Right forelimb (tissue), 1 donor: ENCODE measurements around the gene TMEM121.
"Not testable (repeated sequence)": the region's sequence is repeated elsewhere in the genome, so short reads cannot be mapped to it uniquely, and the experiment has no call there.

Source experiments
- DNase-seq: peaks from one replicate; pipeline ENCODE4 v3.0.0-alpha.2; 2018

The TMEM121 gene

DNA sequence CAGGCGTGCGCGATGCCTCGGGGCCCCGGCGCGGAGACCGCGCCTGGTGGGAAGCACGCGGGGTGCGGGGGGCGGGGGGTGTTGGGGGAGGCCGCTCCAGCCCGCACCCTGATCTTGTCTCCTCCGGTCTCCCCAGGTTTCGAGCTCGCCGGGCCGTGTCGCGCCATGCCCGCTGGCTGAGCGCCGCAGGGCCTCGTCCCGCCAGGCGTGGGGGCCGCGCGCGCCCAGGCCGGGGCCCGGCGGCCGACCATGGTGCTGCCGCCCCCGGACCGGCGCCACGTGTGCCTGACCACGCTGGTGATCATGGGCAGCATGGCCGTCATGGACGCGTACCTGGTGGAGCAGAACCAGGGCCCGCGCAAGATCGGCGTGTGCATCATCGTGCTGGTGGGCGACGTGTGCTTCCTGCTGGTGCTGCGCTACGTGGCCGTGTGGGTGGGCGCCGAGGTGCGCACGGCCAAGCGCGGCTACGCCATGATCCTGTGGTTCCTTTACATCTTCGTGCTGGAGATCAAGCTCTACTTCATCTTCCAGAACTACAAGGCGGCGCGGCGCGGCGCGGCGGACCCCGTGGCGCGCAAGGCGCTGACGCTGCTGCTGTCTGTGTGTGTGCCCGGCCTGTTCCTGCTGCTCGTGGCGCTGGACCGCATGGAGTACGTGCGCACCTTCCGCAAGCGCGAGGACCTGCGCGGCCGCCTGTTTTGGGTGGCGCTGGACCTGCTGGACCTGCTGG lies 2.4 kb downstream of the TMEM121 start:
- no peak for DNase-seq

DNA sequence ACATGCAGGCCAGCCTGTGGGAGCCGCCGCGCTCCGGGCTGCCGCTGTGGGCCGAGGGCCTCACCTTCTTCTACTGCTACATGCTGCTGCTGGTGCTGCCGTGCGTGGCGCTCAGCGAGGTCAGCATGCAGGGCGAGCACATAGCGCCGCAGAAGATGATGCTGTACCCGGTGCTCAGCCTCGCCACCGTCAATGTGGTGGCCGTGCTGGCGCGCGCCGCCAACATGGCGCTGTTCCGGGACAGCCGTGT lies 2.9 kb downstream of the TMEM121 start:
- DNase-seq: peak; percentile 65

DNA sequence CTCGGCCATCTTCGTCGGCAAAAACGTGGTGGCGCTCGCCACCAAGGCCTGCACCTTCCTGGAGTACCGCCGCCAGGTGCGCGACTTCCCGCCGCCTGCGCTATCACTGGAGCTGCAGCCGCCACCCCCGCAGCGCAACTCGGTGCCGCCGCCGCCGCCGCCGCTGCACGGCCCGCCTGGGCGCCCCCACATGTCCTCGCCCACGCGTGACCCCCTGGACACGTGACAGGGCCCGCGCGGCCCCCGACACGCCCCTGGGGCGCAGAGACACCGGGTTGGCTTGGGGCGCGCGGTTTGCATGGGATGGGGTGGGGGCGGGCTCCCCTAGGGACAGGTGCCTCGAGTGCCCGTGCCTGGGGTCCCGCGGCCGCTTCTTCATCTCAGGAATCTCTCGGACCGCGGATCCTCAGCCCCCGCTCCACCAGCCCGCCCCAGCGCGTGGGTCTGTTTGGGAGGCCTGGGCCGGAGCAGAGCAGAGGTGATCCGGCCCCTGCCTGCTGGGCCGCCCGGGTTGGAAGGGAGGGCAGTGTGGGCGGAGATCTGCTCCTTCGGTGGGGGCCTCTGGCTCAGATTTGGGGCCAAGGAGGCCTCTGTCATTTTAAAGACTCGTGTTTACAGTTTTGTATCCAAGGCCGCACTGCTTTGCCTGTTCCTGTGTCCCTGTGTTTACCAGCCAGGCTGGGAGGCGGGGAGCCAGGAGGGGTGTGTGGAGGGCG lies 3.3 kb downstream of the TMEM121 start:
- DNase-seq: peak; percentile 53

DNA sequence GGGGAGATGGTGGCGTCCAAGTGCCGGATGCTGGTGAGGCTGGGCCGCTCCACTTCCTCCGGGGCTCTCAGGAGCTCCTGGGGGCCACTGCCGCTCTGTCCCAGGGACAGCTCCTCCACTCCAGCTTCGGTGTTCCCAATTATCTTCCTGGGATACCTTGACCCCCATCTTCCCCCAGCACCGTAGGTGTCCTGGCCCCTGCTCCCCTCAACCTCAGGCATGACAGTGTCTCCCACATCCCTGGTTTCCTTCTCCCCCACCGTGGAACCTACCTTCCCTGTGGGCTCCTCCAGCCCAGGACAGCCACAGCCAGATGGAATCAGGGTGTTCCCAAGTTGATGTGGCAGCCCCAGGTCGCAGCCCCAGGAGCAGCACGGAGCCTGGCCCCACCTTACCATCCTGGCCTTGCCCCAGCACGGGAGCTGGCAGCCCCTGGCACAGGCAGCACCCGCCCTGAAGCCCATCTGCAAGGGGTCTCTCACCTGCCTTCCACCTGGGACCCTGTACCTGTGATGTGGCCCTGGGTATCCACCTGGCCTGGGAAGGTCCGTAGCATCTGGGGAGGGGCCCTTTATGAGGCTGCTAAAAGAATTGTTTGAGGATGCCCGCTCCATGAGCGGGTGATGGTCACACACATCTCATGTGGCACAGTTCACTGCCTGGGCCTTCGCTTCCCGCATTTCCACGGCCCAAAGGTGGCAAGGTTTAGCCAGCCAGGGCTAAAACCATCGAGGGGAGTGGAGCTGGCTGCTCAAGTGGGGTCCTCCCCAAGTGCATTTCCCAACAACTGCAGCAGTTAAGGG lies 4.1 kb downstream of the TMEM121 start:
- no peak for DNase-seq

DNA sequence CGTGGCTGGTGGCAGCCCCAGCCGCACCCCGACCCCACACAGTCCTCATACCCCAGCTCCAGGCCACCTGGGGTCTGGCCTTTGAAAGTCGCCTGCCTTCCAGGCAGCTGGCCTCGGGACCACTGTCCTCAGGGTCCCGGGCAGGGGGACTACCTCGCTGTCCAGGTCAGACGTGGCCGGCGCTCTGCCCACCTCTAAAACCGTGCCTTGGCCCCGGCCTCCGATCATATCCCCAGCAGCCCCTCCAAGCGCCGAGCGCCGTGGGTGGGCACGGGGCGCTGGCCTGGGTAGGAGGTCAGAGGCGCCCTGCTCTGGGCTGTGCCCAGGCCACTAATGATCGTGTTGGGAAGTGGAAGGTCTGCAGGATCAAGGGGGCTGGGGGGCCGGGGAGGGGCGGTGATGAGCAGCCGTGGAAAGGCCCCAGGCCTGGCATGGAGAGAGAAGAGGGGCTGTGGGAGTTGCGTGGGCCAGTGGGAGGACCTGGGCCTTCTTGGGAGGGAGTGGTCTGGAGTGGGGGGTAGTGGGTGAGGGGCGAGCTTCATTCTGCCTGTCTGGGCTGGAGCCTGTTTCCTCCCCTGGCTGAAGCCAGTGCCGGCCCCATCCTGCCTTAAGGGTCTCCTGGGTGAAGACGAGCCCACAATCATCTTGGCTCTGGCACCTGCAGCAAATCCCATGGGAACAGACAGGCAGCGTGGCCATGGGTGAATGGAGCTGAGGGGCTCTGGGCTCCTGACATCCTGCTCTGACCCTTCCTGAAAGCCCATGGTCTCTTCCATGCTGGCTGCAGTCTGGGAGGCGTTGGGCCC lies 4.9 kb downstream of the TMEM121 start:
- no peak for DNase-seq

DNA sequence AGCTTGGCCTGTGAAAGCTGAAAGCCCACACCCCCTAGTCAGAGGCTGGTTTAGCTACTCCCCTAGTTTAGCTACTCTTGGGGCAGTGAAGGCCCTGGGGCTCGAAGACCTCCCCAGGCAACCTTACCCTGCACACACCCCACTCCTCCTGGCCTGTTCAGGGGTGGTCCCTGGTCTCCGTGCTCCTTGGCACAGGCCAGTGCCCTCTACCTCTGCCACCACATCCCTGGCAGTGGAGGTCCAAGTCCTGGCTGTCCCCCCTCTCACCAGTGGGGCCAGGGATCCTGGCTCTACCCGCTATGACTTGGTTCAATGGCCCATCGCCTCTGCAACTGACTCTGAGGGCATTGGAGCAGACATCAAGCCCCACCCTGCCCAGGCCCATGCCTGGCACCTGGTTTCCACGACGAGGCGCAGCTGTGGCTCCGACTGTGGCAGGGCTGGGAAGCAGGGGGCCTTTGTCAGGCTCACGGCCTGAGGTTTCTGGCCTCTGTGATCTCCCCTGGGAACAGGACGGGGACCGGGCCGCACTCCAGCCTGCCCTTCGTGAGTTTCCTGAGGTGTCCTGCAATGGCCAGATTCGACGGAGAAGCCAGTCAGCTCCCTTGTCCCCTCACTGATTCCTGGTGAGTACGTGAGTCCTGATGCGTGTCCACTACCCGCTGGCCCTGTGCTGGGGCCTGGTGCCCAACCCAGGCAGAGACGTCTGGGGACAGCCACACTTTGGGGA lies 5.7 kb downstream of the TMEM121 start:
- no peak for DNase-seq

DNA sequence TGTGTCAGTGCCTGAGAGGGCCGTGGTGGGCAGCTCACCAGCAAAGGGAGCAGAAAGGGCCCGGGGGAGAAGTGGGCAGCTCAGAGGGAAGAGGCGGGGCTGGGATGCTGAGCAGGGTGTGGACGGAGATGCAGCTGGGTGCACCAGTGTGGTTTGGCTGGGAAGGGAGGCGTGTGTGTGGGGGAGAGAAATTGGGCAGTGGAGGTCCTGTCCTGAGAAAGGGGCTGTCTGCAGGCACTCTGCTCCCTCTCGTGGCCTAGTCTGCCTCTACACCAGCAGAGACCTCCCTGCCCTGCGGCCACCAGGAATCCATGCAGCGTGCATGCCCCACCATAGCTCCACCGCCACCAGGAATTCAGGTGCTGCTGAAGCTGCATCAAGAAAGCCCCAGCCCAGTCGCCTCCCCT lies 6.4 kb downstream of the TMEM121 start:
- peak; percentile 53 for DNase-seq

DNA sequence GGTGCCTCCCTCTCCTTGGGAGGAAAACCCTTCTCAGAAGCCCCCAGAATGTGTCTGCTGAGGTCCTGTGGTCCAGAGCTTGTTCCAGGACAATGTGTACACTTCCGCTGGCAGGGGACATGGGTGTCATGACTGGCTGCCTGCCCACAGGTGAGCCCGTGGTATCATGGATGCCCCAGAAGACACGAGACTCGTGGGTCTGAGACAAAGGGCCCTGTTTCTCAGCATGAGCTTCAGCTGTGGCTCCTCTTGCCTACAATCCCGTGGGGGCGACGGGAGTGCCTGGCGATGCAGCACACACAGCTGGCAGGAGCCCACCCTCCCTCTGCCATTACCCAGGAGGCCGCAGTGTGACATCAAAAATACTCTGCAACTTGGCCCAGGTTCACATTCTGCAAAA lies 7.0 kb downstream of the TMEM121 start:
- peak; percentile 44 for DNase-seq

DNA sequence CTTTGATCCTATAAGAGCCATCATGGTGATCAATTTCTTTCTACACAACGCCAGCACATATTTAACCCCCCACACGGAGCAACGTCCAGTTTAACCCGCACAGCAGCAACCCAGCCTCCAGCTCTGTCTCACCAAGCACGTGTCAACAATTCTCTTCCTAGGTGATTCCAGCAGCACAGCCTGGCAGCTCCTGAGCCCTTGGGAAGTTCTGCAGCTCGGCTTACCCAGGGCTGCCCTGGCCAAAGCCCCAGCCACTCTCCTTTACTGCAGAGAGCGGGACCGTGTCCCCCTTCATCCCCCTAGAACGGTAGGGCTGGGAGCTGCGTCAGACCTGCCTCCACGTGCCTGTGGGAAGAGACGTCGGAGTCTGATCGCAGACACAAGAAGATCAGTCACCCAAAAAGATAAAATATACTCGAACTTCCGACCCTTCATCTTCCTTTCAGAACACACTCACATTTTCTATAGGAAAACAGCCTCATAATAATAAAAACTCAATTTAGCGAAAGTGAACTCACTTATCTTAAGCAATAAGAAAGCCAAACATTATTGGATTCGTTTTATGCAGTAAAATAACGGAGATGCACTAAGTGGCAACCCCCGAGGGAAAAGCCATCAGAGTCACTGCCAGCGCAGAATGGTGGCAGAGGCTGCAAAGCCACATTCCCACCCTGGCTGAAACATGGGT lies 7.6 kb downstream of the TMEM121 start:
- no peak for DNase-seq

DNA sequence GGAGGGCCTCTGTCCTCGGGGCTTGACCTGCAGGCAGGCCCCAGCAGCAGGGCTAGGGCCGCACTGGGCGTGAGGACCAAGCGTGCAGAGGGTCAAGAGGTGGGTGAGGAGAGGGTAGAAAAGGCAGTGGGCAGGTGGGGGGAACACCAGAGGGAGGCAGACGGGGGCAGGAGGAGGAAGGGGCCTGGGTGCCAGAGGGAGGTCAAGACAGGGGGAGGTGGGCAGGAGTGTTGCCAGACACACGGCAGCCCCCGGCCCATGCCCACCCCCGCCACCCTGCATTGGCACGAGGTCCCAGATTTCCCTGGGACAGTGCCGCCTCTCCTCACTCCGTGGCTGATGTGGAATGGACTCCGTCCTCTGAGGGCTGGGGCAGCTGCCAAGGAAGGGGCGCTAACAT lies 8.2 kb downstream of the TMEM121 start:
- DNase-seq: no peak

DNA sequence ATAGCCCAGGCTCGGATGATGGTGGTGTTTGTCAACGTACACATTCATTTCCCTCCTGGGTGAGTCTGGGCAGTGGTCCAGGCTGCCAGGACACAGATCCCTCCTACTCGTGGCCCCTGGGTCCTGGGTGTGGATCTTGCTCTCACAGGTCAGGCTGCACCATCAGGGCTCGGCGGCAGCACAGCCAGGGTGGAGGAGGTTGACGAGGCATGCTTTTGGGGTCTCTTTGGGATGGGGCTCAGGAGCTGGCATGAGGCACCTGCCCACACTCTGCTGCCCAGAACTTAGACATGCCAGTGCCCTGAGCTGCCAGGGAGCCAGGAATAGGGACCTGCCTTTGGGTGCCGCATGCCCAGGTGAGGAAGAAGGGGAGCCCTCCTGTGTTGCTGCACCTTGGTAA lies 9.7 kb downstream of the TMEM121 start:
- DNase-seq: no peak

DNA sequence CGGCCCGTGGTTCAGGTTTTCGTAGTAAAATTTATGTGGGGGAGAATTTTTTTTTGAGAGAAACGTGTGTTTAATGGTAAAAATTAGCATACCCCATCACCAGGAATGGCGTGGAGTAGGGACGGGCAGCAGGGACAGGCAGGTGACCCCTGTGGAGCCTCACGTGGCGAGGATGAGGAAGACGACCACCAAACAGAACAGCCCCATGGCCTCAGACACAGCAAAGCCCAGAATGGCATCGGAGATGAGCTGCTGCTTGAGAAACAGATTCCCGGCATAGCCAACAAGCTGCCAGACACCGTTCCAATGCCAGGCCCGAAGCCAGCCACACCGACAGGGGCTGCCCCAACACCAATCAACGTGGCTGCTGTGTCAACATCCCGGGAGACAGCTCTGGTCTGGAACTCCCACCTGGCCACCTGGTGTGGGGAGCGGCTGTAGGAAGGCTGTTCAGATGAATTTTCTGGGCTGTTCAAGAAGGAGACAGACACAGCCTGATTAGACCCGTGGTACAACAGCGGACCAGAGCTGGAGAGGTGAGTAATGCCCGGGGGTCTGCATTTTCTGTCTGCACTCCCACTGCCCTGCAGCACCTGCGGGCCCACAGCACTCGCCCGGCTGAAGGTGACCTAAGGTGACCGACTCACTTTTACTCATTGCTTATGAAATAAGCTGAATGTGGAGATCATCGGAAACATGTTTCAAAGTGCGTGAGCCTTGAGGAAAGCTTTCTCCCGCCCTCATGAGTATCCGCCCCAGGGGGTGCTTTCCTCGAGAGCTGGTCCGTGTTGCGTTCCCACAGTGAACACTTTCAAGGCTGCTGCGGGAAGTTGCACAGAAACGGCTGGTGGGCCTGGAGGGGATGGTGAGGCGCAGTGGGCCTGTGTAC lies 10.6 kb downstream of the TMEM121 start:
- DNase-seq: no peak

DNA sequence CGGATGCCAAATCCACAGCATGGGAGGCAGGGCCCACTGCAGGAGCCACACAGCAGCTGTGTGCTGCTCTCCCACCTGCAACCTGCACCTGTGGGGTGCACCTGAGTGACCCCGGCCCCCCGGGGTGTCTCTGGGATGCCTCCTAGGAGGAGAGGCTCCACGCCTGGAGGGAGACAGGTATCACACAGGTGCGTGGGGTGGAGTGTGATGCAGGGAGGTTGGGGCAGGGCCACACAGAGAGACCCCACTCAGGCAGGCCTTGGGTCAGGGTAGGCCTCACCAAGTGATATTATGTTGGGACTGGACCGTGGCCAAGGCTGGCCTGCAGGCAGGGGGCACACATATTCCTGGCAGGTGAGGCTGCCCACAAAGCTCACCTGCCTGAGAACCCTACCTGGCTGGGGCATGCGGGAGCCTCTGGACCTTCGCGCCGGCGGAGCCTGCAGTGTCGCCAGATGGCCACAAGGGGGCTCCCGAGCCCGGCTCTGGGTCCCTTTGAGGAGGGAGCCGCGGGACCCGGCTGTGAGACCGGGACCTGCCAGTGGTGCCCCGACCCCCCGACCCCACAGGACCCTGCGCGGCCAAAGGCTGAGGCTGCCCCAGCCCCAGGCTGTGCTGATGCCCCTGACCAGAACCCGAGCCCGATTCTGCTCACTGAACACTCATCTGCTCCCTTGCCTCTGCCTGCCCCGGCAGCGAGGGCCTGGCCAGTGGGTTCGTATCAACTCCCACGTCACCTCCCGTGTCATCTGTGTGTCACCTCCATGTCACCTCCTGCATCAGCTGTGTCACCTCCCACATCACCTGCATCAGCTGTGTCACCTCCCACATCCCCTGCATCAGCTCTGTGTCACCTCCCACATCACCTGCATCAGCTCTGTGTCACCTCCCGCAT lies 11.4 kb downstream of the TMEM121 start:
- peak; percentile 79 for DNase-seq

DNA sequence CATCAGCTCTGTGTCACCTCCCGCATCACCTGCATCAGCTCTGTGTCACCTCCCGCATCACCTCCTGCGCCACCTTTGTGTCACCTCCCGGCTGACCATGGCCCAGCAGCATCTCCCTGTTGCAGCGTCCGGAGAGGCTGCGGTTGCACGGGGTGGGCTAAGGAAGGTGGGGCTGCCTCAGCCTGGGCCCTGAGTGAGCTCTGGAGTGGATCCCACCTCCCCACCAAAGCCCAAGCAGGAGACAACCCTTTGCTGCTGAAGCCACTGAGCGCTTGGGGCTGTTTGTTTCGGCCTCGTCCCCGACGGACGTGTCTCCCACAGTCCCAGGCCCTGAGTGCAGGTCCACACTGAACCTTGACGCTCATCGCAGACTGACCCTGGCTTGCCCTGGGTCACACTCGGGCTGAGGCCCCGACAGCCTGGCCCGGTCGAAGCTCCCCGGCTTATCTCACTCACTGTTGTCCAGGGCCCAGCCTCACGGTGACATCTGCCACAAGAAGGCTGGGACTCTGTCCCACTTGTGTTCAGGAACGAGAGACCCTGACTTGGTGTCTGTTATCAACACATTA lies 12.2 kb downstream of the TMEM121 start:
- no peak for DNase-seq

DNA sequence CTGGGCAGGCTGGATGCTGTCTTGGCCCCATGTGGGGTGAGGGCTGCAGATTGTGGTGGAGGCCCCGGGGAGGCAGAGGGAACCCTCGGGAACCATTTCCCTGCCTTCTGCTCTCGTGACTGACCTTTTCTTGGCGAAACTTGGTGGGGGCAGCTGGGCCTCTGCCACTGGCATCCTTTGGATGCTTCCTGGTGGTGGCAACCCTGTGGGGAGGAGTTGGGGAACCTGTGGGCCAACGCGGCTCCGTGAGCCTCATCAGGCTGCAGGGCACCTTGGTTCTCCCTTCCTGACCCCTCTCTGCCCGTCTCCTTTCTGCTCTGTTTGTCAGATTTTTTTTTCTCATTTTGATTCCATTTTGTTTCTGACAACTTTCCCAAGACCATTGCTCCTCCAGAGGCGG lies 14.4 kb downstream of the TMEM121 start:
- no peak for DNase-seq

DNA sequence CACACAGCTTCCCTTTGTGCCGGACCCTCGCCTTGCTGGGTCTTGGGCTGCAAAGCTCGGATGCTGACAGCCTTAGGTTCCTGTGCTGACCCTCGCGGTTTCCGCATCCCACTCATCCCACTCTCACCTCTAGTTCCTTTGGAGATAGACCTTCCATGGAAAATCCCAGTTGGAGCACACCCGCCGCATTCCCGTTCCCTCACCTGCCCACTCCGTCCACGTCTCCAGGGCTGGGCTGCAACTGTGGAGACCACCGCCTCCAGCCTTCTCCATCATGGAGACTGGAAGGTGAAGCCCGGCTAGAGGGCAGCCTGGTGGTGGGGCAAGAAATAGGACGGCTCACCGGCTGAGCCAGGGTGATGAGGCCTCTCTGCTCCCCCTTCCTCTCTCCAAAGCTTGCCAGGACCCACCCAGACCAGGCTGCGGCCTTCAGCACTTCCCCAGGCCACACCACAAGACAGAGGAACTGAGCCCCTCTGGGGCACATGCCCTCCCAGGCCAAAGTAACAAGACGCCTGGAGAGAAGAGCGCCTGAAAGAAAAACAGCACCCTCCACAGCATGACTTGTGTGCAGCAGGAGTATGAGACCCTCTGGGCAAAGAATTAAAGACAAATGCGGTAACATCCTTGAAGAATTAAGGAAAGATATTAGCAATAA lies 15.0 kb downstream of the TMEM121 start:
- DNase-seq: no peak

DNA sequence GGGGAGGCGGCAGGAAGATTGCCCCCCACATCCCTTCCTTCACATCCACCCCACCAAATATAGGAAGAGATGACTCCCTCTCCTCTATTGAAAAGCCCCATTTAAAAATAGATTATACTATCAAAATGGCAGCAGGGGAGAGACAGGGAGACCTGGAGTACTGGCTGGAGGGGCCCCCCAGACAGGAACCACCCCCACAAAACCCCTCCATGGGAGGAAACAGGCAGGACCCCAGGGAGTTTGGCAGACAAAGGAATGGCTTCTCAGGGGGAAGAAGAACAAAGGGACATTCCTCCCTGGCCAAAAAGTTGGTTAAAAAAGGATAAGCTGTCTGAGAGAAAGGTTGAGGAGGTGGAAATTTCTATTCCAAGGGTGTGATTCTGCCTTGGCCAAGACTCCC lies 19.3 kb downstream of the TMEM121 start:
- DNase-seq: not testable (repeated sequence)

DNA sequence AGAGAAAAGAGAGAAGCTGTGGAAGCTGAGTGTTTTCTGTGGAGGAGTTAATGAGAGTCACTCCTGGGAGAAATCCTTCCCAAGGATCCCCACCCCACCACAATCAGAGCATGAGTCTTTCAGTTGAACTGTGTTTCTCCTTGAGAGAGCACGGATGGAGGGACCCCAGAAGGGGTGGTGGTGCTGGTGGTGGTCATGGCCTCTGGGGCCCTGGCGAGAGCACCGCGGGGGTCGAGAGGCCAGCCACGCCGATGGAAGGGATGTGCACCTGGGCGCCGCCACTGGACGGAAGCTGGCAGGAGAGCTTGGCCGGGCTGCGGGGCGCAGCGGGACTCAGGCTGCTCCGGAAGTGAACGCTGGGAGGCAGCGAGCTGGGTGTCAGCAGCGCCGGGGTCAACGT lies 20.0 kb downstream of the TMEM121 start:
- not testable (repeated sequence) for DNase-seq

DNA sequence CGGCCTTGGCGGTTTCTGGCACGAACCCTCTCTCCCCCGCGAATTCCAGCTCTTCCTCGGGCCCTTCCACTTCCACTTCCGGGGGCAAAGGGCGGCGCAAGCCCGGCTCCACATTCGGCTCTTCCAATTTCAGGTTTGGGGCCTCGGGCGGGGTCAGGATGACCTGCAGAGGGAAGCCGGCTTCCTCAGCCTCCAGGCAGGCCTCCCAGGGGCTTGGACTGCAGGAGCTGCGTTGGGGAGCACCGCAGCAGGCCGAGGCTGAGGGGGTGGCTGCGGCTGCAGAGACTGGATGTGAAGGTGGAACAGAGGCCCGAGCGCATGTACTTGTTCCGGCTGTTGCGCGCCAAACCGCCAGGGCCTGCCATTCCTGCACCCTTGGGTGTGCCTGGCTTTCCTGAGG lies 20.7 kb downstream of the TMEM121 start:
- DNase-seq: not testable (repeated sequence)
